Measurements from ENCODE around the gene NCKAP5L.
"Not testable (repeated sequence)": the region's sequence is repeated elsewhere in the genome, so short reads cannot be mapped to it uniquely, and the experiment has no call there.

NCKAP5L gene

GRCh38 chr12:49783917-49784676 lies 44.1 kb downstream of the NCKAP5L start:
- DNase-seq (ENCODE audit: low read depth) = peak; percentile 28
- TF ChIP-seq CTCF (IDR thresholded peaks at IDR 0.05; ENCODE audit: low read depth, low read length, missing control alignments) = no peak
- H3K4me3 ChIP-seq (ENCODE audit: low read depth, low read length) = no peak overlapping the region
- in situ Hi-C loops (cut with HindIII; ENCODE audit: low sequenced_read_pairs) = no loop called here

- H3K4me3 ChIP-seq (ENCODE audit: low read depth, low read length); in situ Hi-C loops (cut with HindIII; ENCODE audit: low sequenced_read_pairs): not testable (repeated sequence)
These were observed 47.3 kb downstream of the NCKAP5L start for GRCh38 chr12:49780914-49781313.

GRCh38 chr12:49779581-49779980 lies 48.6 kb downstream of the NCKAP5L start:
- DNase-seq (ENCODE audit: low read depth) = no peak
- in situ Hi-C loops (cut with HindIII; ENCODE audit: low sequenced_read_pairs) = no loop called here

More at GRCh38 chr12:49780914-49781313, 47.3 kb downstream of the NCKAP5L start:
- not testable (repeated sequence) for DNase-seq (ENCODE audit: low read depth)

GRCh38 chr12:49777800-49778748 lies 50.1 kb downstream of the NCKAP5L start:
- TF ChIP-seq CTCF (IDR thresholded peaks at IDR 0.05; ENCODE audit: low read depth, low read length, missing control alignments) = peak; percentile 96
- no peak overlapping the region for H3K4me3 ChIP-seq (ENCODE audit: low read depth, low read length)
- in situ Hi-C loops (cut with HindIII; ENCODE audit: low sequenced_read_pairs) = no loop called here
- DNase-seq (ENCODE audit: low read depth) = no peak

More at GRCh38 chr12:49779581-49779980, 48.6 kb downstream of the NCKAP5L start:
- H3K4me3 ChIP-seq (ENCODE audit: low read depth, low read length) = no peak overlapping the region
- TF ChIP-seq CTCF (IDR thresholded peaks at IDR 0.05; ENCODE audit: low read depth, low read length, missing control alignments) = no peak

GRCh38 chr12:49777341-49777740 lies 50.9 kb downstream of the NCKAP5L start:
- no peak for TF ChIP-seq CTCF (IDR thresholded peaks at IDR 0.05; ENCODE audit: low read depth, low read length, missing control alignments)
- in situ Hi-C loops (cut with HindIII; ENCODE audit: low sequenced_read_pairs) = no loop called here
- no peak overlapping the region for H3K4me3 ChIP-seq (ENCODE audit: low read depth, low read length)
- DNase-seq (ENCODE audit: low read depth) = no peak

GRCh38 chr12:49776858-49777257 lies 51.4 kb downstream of the NCKAP5L start:
- H3K4me3 ChIP-seq (ENCODE audit: low read depth, low read length) = no peak overlapping the region
- DNase-seq (ENCODE audit: low read depth) = no peak
- in situ Hi-C loops (cut with HindIII; ENCODE audit: low sequenced_read_pairs) = no loop called here
- TF ChIP-seq CTCF (IDR thresholded peaks at IDR 0.05; ENCODE audit: low read depth, low read length, missing control alignments) = no peak
